A549 (cell line): Measurements from ENCODE around the gene MATN4. TPM values are rescaled to one million over a fixed set of nuclear protein-coding genes. Genes with fewer than 3 reads are reported as not detected.
"Not testable (repeated sequence)": the region's sequence is repeated elsewhere in the genome, so short reads cannot be mapped to it uniquely, and the experiment has no call there.

Experiments used
- ATAC-seq, 2 experiments: fragments of 200-7000 bp in 1 of 2; fragments of >200 bp in 1 of 2; cut with Nextera tagmentation in 1 of 2; cut with Tn5 transposase in 1 of 2; 3 replicates each; pipeline versions ENCODE4 v1.8.0 to v1.9.1; 2018 to 2020; ENCODE audit warnings: mild to moderate bottlenecking in 1 of 2, moderate library complexity in 1 of 2
- CTCF ChIA-PET: fragments of 300-600 bp; sonication (Branson Sonifier 250); formaldehyde crosslinking; extraction: SDS; loops from one replicate; lab custom pipeline; 2021; ENCODE audit warnings: antibody characterized with exemption, inconsistent platforms; lab: Yijun Ruan, JAX
- POLR2A ChIA-PET: fragments of 350-600 bp; formaldehyde crosslinking; extraction: SDS; loops from one replicate; lab custom pipeline; 2021; ENCODE audit warnings: antibody characterized with exemption, inconsistent platforms; lab: Yijun Ruan, JAX
- DNase-seq, 2 experiments: peaks; one replicate each; pipeline versions ENCODE4 v3.0.0 to v3.0.0-alpha.2; 2011 to 2016; ENCODE audit warnings: low read depth in 1 of 2, low spot score in 1 of 2
- FAIRE-seq: peaks from 2 replicates; lab custom pipeline; 2011; peaks lifted over from hg19 to GRCh38; lab: Jason Lieb, UNC
- H3K27ac ChIP-seq, 2 experiments: fragments of >200 bp; sonication (Bioruptor Twin); formaldehyde crosslinking; 3 replicates each; pipeline ENCODE4 v1.5.1; 2016 to 2017
- H3K4me1 ChIP-seq: fragments of >200 bp; sonication (Bioruptor Twin); formaldehyde crosslinking; 3 replicates; pipeline ENCODE4 v1.6.1; 2016
- H3K4me2 ChIP-seq: fragments of >200 bp; sonication (Bioruptor Twin); formaldehyde crosslinking; 3 replicates; pipeline ENCODE4 v1.6.1; 2016
- H3K4me3 ChIP-seq: fragments of >200 bp; sonication (Bioruptor Twin); formaldehyde crosslinking; 3 replicates; pipeline ENCODE4 v1.5.1; 2016
- H3K9me3 ChIP-seq: fragments of >200 bp; sonication (Bioruptor Twin); formaldehyde crosslinking; 3 replicates; pipeline ENCODE4 v1.6.1; 2016
- CHD4 ChIP-seq: fragments of 200-600 bp; sonication (generic); IDR thresholded peaks from 2 replicates; pipeline ENCODE4 v1.6.1; 2016; ENCODE audit warnings: antibody characterized with exemption, mild to moderate bottlenecking, borderline replicate concordance
- EHF ChIP-seq: fragments of 250-450 bp; sonication (Bioruptor Pico); IDR thresholded peaks from 2 replicates; pipeline ENCODE4 v1.5.0; 2020; ENCODE audit warnings: mild to moderate bottlenecking
- EHMT2 ChIP-seq: fragments of 200-600 bp; sonication (generic); IDR thresholded peaks from 2 replicates; pipeline ENCODE4 v1.6.1; 2016; ENCODE audit warnings: antibody characterized with exemption, low read depth, mild to moderate bottlenecking, moderate library complexity
- EP300 ChIP-seq, 2 experiments: fragments of >200 bp; sonication (Bioruptor Twin); formaldehyde crosslinking; IDR thresholded peaks; 2 replicates in 1 of 2; 3 replicates in 1 of 2; pipeline ENCODE4 v1.6.1; 2016 to 2017
- ESRRA ChIP-seq: fragments of 150-350 bp; IDR thresholded peaks from 2 replicates; pipeline ENCODE4 v1.6.1; 2014; ENCODE audit warnings: mild to moderate bottlenecking, low read length, borderline replicate concordance
- GATA3 ChIP-seq: IDR thresholded peaks from 2 replicates; pipeline ENCODE4 v1.6.1; 2012; ENCODE audit warnings: borderline replicate concordance
- HOXB5 ChIP-seq: fragments of 250-450 bp; sonication (Bioruptor Pico); IDR thresholded peaks from 2 replicates; pipeline ENCODE4 v1.5.0; 2020; ENCODE audit warnings: mild to moderate bottlenecking, moderate library complexity
- JUN ChIP-seq, 2 experiments: fragments of >200 bp; sonication (Bioruptor Twin); formaldehyde crosslinking; IDR thresholded peaks; 2 replicates in 1 of 2; 3 replicates in 1 of 2; pipeline ENCODE4 v1.6.1; 2016 to 2017
- KDM1A ChIP-seq: fragments of 200-600 bp; sonication (generic); IDR thresholded peaks from 2 replicates; pipeline ENCODE4 v1.6.1; 2016; ENCODE audit warnings: low read depth, mild to moderate bottlenecking
- MYC ChIP-seq: IDR thresholded peaks from 2 replicates; pipeline ENCODE4 v1.6.1; 2012; ENCODE audit warnings: mild to moderate bottlenecking, inconsistent platforms, low read length, improper control_type of control experiment, borderline replicate concordance
- NPAS2 ChIP-seq: fragments of 250-450 bp; sonication (Bioruptor Pico); IDR thresholded peaks from 2 replicates; pipeline ENCODE4 v1.8.0; 2022; ENCODE audit warnings: mild to moderate bottlenecking, moderate library complexity, borderline replicate concordance
- NR3C1 ChIP-seq: fragments of >200 bp; sonication (Bioruptor Twin); formaldehyde crosslinking; IDR thresholded peaks from 3 replicates; pipeline ENCODE4 v1.6.1; 2017
- POLR2AphosphoS2 ChIP-seq: conservative IDR thresholded peaks from 2 replicates; pipeline ENCODE4 v1.6.1; 2012; ENCODE audit warnings: low read length, improper control_type of control experiment, inconsistent platforms
- RARB ChIP-seq: fragments of 250-450 bp; sonication (Bioruptor Pico); IDR thresholded peaks from 2 replicates; pipeline ENCODE4 v1.8.0; 2021; ENCODE audit warnings: mild to moderate bottlenecking, moderate library complexity
- SREBF2 ChIP-seq: fragments of 450-650 bp; IDR thresholded peaks from 2 replicates; pipeline ENCODE4 v1.6.1; 2014; ENCODE audit warnings: mild to moderate bottlenecking, moderate library complexity
- TP53 ChIP-seq: fragments of 250-450 bp; sonication (Bioruptor Pico); IDR thresholded peaks from 2 replicates; pipeline ENCODE4 v1.5.0; 2021; ENCODE audit warnings: mild to moderate bottlenecking, moderate library complexity
- ZFP36 ChIP-seq: fragments of 450-650 bp; IDR thresholded peaks from 2 replicates; pipeline ENCODE4 v1.6.1; 2014; ENCODE audit warnings: borderline replicate concordance; ENCODE audit not compliant: partially characterized antibody
- ZSCAN20 ChIP-seq: fragments of 250-450 bp; sonication (Bioruptor Pico); IDR thresholded peaks from 2 replicates; pipeline ENCODE4 v1.8.0; 2022; ENCODE audit warnings: mild to moderate bottlenecking, moderate library complexity
- WGBS: methylation state at CpG from one replicate; pipeline ENCODE4 v1.1.6; 2017; ENCODE audit errors: missing lambda C conversion rate; 5-methylcytosine and 5-hydroxymethylcytosine counted together
- polyA plus RNA-seq, 4 experiments: library from polyadenylated mRNA; depleted of rRNA in 3 of 4; stranded (reverse); fragments of >200 nt; fragmentation: RNase III in 1 of 4; extraction: RNeasy Plus Mini Kit Qiagen cat#74134 plus additional on column Dnase treatment in 1 of 4; gene quantifications; 2 replicates in 3 of 4; 3 replicates in 1 of 4; pipeline ENCODE4 v1.2.3, GENCODE V29; 2011 to 2017
- TF ChIP-seq, protein P1 (sequence below): IDR thresholded peaks from 2 replicates; pipeline ENCODE4 v1.6.1; 2012
- TF ChIP-seq, protein P2 (sequence below): fragments of 150-350 bp; IDR thresholded peaks from 2 replicates; pipeline ENCODE4 v1.6.1; 2014; ENCODE audit warnings: low read depth, mild to moderate bottlenecking, low read length
- TF ChIP-seq, protein P3 (sequence below): IDR thresholded peaks from 2 replicates; pipeline ENCODE4 v1.6.1; 2012; ENCODE audit warnings: low read depth, borderline replicate concordance

The MATN4 gene
- polyA plus RNA-seq, 2 of the 4 experiments (the other 2 are of a cell fraction), result 0.04 to 0.05 TPM

DNA sequence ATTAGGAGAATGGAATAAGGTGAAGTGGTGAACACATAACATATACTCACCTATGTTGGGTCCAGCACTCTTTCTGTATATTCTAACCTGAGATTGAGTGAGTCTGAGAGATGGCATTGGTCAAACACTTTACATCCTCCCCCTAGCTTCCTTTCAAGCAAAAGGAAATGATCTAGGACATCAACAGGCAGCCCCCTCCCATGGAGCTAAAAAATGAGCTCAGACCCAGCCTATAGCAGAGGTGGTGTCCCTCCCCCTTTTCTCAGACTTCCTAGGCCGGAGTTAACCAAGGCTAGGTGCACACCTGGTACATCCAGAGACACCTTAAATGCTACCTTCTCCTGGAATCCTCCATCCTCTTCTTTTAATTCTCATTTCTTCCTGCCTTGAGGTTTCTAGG is 45.6 kb upstream of the MATN4 start:
- Histone ChIP-seq H3K27ac (no peak overlapping the region), H3K4me3 (no peak overlapping the region), H3K4me1 (peaks cover 39% of the 10 kb centered on the region)
- TF ChIP-seq ZFP36 (no peak), NR3C1 (no peak)
- TF ChIP-seq, all 56 proteins: peak for 0
- 100% methylated on average over 1 of the region's 1 CpG for WGBS
- DNase-seq, result no peak
- ChIA-PET POLR2A (no interaction called here), CTCF (interaction anchor here (1.1 to 4.7 kb wide), 2 partner anchors 10 to 83 kb away, joined by 4 to 46 read pairs; partner anchors contain the start of gene SYS1)
- H3K4me2 ChIP-seq, result no peak overlapping the region
- H3K9me3 ChIP-seq, result no peaks in the 10 kb centered on the region
- FAIRE-seq, result no peak
- no peak for ATAC-seq

DNA sequence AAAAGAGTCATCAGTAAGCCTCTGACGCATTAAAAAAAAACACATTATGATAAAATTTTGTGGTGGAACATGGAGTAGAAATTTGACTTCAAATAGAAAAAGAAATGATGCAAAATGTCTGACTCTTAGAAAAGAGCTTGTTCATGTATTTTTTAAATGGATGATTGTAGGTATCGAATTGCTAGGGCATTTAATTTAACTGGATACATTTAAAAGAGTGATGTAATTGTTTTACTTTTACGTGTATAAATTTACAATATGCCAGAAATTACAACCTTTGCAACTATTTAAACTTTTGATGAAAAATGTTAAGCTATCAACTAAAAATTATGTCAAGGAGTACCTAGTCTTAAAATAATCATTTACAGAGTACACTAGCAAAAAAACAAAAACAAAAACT is 44.6 kb upstream of the MATN4 start:
- POLR2A ChIA-PET, result no interaction called here
- ATAC-seq (no peak), DNase-seq (no peak), FAIRE-seq (no peak)
- TF ChIP-seq JUN (IDR thresholded peaks at IDR 0.05) (no peak), GATA3 (no peak), HOXB5 (CRISPR knock-in tag) (no peak), SREBF2 (no peak), EHMT2 (no peak), TP53 (no peak), MYC (no peak), RARB (no peak), ESRRA (no peak), POLR2AphosphoS2 (no peak), CHD4 (no peak)
- TF ChIP-seq, protein P1, sequence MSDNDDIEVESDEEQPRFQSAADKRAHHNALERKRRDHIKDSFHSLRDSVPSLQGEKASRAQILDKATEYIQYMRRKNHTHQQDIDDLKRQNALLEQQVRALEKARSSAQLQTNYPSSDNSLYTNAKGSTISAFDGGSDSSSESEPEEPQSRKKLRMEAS, result no peak
- TF ChIP-seq, protein P2, sequence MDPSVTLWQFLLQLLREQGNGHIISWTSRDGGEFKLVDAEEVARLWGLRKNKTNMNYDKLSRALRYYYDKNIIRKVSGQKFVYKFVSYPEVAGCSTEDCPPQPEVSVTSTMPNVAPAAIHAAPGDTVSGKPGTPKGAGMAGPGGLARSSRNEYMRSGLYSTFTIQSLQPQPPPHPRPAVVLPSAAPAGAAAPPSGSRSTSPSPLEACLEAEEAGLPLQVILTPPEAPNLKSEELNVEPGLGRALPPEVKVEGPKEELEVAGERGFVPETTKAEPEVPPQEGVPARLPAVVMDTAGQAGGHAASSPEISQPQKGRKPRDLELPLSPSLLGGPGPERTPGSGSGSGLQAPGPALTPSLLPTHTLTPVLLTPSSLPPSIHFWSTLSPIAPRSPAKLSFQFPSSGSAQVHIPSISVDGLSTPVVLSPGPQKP, result no peak
- Histone ChIP-seq H3K27ac (no peak overlapping the region), H3K4me1 (peaks cover 33% of the 10 kb centered on the region), H3K4me3 (no peak overlapping the region), H3K9me3 (no peaks in the 10 kb centered on the region), H3K4me2 (no peak overlapping the region)
- WGBS, result 74% methylated on average over 3 of the region's 3 CpGs
- CTCF ChIA-PET, result interaction anchor here (0.8 to 4.7 kb wide), 9 partner anchors 8 to 418 kb away, joined by 3 to 46 read pairs (median 5); partner anchors contain the start of gene SYS1

DNA sequence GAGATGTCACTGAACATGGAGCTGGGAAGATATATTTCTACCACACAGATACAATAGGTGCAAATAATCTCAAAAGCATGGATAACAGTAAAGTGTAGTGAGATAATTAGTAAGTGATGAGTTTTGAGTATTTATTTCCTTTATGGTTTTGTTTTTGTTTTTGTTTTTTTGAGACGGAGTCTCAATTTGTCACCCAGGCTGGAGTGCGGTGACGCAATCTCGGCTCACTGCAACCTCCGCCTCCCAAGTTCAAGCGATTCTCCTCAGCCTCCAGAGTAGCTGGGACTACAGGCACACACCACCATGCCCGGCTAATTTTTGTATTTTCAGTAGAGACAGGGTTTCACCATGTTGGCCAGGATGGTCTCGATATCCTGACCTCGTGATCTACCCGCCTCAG is 42.7 kb upstream of the MATN4 start:
- POLR2A ChIA-PET, ATAC-seq, H3K4me3 ChIP-seq, DNase-seq, FAIRE-seq, H3K9me3 ChIP-seq, H3K27ac ChIP-seq, H3K4me2 ChIP-seq: not testable (repeated sequence)
- 95% methylated on average over 10 of the region's 10 CpGs for WGBS
- CTCF ChIA-PET, result interaction anchor here (1.0 to 4.7 kb wide), 3 partner anchors 9 to 13 kb away, joined by 3 to 46 read pairs (median 3); partner anchors contain the start of gene SYS1
- H3K4me1 ChIP-seq, result peaks cover 40% of the 10 kb centered on the region

DNA sequence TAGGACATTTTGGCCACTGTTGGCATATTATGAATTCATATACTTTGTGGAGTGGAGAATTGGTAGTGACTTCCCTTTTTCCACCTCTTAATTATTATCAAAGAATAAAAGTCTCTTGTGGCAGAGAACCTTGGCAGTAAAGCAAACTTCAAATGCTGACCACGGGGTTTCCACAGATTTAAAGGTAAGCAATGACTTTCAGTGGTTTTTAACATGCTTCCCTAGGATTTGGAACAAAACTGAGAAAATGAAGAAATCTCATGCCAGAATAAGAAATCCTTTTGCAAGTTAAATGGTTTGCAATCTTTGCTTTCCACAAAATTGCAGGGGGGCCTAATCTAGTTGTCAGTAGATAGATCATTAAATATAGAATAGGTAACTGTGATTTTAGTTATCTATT is 42.1 kb upstream of the MATN4 start:
- no peak for TF ChIP-seq NPAS2 (CRISPR knock-in tag)
- no peak for TF ChIP-seq KDM1A
- TF ChIP-seq EHF (CRISPR knock-in tag), result no peak
- TF ChIP-seq, protein P3, sequence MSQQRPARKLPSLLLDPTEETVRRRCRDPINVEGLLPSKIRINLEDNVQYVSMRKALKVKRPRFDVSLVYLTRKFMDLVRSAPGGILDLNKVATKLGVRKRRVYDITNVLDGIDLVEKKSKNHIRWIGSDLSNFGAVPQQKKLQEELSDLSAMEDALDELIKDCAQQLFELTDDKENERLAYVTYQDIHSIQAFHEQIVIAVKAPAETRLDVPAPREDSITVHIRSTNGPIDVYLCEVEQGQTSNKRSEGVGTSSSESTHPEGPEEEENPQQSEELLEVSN, result no peak
- no peak for TF ChIP-seq EP300 (IDR thresholded peaks at IDR 0.05)
- no peak for TF ChIP-seq ZSCAN20
- no peak for TF ChIP-seq RARB
- no peak for FAIRE-seq
- no peak overlapping the region for H3K27ac ChIP-seq
- no peak overlapping the region for H3K4me2 ChIP-seq
- no peak for DNase-seq
- H3K4me3 ChIP-seq, result no peak overlapping the region
- no peak for ATAC-seq
- CTCF ChIA-PET, result interaction anchor here (1.1 kb wide), 1 partner anchor 9 kb away, joined by 3 read pairs; no protein-coding TSS in a partner anchor
- 36% methylated on average over 1 of the region's 1 CpG for WGBS
- POLR2A ChIA-PET, result no interaction called here
- H3K4me1 ChIP-seq, result peaks cover 40% of the 10 kb centered on the region
- no peaks in the 10 kb centered on the region for H3K9me3 ChIP-seq
